Measurements from ENCODE around the gene PPP1R16B.

DNA sequence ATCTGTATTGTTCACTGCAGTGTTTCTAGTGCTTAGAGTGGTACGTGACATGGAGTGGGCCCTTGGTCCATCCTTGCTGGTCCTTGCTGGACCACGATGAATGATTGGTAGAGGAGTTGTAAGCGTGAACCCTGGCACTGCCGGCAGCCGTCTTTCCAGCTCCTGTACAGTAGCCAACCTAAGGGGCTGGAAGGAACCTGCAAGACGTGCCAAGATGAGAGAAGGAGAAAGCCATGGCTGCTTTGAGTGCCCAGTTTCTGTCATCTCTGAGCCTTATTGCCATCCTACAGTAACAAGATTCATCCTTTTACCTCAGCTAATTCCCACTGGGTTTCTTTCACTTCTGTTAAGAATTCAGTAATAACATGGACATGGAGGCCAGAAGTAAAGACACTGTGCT, 162.6 kb downstream of the PPP1R16B start:
- TF ChIP-seq, protein P1, sequence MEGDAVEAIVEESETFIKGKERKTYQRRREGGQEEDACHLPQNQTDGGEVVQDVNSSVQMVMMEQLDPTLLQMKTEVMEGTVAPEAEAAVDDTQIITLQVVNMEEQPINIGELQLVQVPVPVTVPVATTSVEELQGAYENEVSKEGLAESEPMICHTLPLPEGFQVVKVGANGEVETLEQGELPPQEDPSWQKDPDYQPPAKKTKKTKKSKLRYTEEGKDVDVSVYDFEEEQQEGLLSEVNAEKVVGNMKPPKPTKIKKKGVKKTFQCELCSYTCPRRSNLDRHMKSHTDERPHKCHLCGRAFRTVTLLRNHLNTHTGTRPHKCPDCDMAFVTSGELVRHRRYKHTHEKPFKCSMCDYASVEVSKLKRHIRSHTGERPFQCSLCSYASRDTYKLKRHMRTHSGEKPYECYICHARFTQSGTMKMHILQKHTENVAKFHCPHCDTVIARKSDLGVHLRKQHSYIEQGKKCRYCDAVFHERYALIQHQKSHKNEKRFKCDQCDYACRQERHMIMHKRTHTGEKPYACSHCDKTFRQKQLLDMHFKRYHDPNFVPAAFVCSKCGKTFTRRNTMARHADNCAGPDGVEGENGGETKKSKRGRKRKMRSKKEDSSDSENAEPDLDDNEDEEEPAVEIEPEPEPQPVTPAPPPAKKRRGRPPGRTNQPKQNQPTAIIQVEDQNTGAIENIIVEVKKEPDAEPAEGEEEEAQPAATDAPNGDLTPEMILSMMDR (IDR thresholded peaks at IDR 0.05) = no peak
- no peak for TF ChIP-seq POLR2A (IDR thresholded peaks at IDR 0.05)
